NOMO-1 treated with dmso at 0.1 percent for 144 hours (cell line): Measurements from ENCODE around the gene PDHB.

Experiments used
- DNase-seq: peaks from one replicate; lab custom pipeline; 2025; ENCODE audit not compliant: unreplicated experiment; lab: John Stamatoyannopoulos, UW

The PDHB gene

GRCh38 chr3:58404396-58404795 lies 29.2 kb downstream of the PDHB start:
- DNase-seq, result no peak

DNA sequence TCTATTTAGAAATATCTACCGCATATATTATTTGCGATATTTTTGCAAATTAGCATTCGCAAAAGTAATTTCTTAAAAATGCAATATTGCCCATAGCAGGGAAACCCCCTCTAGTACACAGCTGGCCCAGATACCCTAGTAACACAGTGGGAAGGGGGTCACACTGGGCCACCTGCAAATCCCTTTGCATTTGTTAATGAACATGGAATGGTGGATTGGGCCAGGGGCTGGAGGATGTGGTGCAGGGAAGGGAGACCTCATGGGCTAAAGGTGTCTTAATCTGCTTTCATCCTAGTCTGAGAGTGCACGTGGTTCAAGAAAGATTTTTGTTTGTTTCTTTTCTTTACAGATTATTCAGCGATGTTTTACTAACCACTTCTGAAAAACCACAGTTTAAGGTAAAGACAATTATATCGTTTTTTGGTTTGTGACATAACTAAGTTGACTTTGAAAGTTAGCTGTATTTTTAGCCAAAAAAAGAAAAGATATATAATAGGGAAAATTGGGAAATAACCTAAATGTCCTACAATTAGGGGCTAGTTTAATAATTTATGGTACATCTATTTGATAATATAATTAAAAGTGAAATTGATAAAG lies 30.0 kb downstream of the PDHB start:
- no peak for DNase-seq

DNA sequence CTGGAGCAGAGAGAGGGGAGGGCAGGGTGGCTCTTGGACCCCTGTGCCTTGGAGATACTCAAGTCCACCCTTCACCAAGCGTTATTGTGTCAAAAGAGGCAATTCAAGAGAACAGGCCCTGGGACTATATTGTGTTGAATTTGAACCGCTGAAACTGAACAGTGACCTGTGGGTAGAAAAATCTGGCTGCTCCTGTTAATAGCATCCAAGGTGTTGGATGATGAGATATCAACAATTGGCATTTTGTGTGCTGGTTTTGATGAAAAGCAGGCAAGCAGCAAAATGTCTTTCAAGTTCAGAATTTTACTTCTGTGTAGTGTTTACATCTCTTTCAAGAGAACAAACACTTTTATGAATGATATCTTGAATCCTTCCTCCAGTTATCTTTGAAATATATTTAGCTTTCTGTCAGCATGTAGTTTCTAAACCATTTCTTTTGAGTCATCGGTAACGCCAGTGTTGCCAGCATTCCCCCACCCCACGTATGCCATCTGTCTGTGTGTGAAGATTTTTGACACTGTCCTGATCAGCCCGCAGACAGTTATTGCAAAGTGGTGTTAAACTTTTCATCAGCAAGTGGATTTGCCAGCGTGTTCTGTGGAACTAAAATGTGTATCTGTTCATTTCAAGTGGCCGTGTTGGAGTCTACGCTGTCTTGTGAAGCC lies 34.8 kb downstream of the PDHB start:
- no peak for DNase-seq

DNA sequence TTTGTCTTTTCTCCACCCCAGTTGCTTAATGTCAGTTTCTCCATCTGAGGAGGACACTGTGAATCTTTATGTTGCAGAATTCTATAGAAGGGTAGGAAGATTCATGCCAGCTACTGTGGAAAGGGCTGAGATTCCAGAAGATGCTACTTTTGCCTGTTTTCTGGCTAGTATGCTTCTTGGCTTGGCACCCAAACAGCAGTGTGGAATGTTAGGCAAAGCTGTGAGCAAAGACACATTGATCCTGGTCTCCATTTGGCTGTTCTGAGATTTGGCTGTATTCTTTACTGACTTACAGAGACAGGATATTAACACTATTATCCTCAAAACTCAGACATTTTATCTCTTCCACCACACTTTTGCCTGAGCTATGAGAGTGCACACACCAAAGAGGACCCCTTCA lies 39.3 kb downstream of the PDHB start:
- no peak for DNase-seq

- DNase-seq, result no peak
Observed at GRCh38 chr3:58392181-58392580, 41.5 kb downstream of the PDHB start.

DNA sequence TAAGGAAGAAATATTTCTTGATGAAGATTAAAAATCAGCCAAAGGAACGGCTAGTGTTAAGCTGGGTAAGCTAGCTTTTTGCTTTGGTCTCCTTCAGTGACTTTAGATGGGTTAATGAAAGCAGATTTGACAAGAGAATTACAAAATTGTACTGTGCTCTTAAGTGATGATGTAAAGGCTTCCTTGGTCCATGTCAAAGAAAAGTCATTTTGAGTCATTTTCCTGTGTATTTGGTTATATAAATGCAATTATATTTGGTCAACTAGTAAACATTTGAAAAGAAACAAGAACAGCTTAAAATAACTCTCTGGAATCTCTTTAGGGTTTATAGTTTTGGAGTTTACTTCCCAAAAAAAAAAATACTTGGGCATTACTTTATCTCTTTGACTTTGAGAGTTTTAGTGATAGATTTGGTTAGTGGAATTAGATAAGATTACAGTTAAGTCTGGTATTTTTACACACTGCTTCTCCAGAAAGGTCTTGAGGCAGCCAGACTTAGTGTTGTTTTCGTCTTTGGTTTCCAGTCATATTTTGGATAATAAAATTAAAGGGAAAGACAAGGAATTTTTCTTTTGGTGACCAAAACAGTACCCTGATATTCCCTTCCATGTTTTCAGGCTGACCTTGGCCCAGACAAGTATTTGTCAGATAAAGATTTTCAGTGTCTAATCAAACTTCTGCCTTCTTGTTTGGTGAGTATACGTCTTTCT lies 42.3 kb downstream of the PDHB start:
- DNase-seq, result no peak

GRCh38 chr3:58388550-58389091 lies 45.0 kb downstream of the PDHB start:
- no peak for DNase-seq

- DNase-seq, result no peak
Observed at GRCh38 chr3:58387650-58388546, 45.7 kb downstream of the PDHB start.

DNA sequence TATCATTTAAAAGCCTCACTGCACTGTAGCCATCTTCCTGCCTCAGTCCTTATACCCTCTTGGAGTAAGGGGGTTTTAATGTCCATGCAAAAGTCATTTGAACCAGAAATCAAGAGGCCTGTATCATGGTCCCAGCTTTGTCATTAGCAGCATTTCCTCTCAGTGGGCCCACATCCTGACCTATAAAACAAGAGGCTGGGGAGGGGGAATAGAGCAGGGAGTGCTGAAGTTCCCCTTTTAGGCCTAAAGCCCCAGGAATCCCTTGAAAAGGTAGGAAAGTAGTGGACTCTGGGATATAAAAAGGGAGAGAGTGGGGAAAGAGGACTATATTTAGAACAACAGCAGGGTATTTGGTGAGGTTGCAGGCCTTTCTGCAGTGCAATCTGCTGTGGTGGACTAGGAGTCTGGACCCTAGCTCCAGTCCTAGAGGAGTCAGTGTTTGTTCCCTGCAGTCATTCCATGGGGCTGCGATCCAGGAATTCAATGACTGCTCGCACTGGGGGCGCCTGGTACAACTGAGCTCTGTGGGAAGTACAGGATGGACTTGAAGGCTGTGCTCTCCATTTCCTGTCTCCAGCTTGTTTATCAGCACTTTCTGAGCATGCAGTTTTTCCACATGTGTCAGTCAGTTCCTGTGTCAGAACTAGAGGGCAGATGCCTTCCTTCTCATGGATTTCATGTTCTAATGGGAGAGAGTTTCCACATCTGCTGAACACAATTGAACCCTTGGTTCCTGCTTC lies 46.8 kb downstream of the PDHB start:
- DNase-seq, result no peak

DNA sequence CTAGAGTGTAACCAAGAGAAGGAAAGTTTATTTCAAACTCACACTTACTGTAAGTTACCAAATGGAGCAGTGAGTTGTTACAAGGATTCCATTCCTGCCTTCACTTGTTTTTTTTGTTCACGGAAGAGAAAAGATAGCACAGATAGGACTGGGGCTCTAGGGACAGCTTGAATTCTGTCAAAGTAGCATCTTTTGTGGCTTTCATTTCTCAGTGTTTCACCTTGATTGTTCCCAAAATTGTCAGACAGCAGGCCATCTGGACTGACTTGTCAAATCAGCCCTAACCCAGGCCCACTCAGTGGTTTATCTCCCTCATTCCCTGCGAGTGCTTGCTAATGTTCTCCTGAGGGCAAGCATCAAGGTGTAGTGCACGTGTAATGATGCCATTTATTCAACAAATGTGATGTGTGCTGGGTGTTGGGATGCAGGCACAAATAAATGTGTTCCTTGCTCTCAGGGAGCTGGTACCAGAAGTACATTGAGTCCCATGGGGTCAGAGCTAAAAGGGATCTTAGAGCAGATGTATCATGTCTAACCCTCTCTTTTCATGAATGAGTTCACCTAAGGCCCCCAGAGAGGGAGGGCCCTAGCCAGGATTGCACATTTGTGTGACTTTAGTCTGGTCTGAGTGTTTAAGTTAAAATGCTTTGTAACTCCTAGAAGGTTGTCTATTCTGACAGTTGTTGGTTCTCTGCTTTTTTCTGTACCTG lies 49.1 kb downstream of the PDHB start:
- DNase-seq, result no peak

- no peak for DNase-seq
Observed at GRCh38 chr3:58383904-58384303, 49.7 kb downstream of the PDHB start.

GRCh38 chr3:58383476-58383875 lies 50.2 kb downstream of the PDHB start:
- no peak for DNase-seq

DNA sequence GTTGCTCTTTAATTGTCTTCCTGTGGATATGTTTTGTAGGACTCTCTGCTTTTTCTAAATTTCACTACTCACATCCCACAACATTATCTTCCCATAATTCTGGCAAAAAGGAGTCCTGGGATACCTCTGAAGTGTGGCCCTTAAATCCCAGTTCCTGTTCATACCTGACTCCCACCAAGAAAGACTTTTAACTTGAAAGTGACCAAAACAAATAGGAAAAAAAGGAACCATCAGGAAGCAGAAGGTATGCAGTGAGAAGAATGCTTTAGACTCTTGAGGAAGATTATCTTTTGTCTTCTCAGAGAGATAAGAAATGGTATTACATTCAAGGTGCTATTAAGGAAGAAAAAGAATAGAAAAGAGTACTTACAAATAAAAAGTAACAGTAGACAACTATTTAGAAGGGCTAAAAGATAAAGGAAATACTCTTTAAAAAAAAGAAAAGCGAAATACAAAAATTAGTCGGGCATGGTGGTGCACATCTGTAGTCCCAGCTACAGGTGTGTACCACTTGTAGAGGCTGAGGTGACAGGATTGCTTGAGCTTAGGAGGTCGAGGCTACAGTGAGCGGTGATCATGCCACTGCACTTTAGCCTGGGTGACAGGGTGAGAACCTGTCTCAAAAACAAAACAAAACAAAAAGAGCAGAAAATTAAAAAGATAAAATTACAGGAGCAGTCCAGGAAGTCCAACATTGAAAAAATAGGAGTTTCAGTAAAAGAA lies 54.1 kb downstream of the PDHB start:
- DNase-seq, result no peak

- no peak for DNase-seq
Observed at GRCh38 chr3:58377750-58378149, 55.9 kb downstream of the PDHB start.
